WTC11 (cell line): ENCODE data around the gene NRG2. TPM values are rescaled to one million over a fixed set of nuclear protein-coding genes. Genes with fewer than 3 reads are reported as not detected.
A peak's percentile ranks its signal among the peaks of the same experiment; 100 is the strongest.

Experiments
- ATAC-seq: fragments of 200-7000 bp; cut with Tn5 transposase; 2 replicates; pipeline ENCODE4 v1.10.0; 2021; ENCODE audit warnings: mild to moderate bottlenecking, moderate library complexity
- CTCF ChIA-PET: fragments of 300-600 bp; sonication (Branson Sonifier 250); formaldehyde crosslinking; loops from one replicate; lab custom pipeline; 2021; ENCODE audit warnings: antibody characterized with exemption; lab: Charles Lee
- POLR2A ChIA-PET: fragments of 350-600 bp; sonication (Branson Sonifier 250); formaldehyde crosslinking; loops from one replicate; lab custom pipeline; 2021; ENCODE audit warnings: antibody characterized with exemption; lab: Charles Lee
- DNase-seq: peaks from one replicate; pipeline ENCODE4 v3.0.0; 2021; ENCODE audit warnings: low spot score
- H3K27ac Mint-ChIP-seq: 2 replicates; pipeline ENCODE4 v1.8.0; 2021; ENCODE audit warnings: mixed read lengths
- H3K27me3 Mint-ChIP-seq: 2 replicates; pipeline ENCODE4 v1.8.0; 2021; ENCODE audit warnings: low read depth, mild to moderate bottlenecking, moderate library complexity, mixed read lengths
- H3K36me3 Mint-ChIP-seq: 2 replicates; pipeline ENCODE4 v1.8.0; 2021; ENCODE audit warnings: mixed read lengths
- H3K4me1 Mint-ChIP-seq: 2 replicates; pipeline ENCODE4 v1.8.0; 2022; ENCODE audit warnings: mixed read lengths
- H3K4me3 Mint-ChIP-seq: 2 replicates; pipeline ENCODE4 v1.8.0; 2021; ENCODE audit warnings: mild to moderate bottlenecking, moderate library complexity, mixed read lengths
- H3K9me3 Mint-ChIP-seq: 2 replicates; pipeline ENCODE4 v1.8.0; 2021; ENCODE audit warnings: mixed read lengths
- ATF1 ChIP-seq: sonication (generic); formaldehyde crosslinking; IDR thresholded peaks from 2 replicates; pipeline ENCODE4 v1.8.1; 2023; ENCODE audit warnings: mild to moderate bottlenecking, moderate library complexity, missing genetic modification reagents
- CBFB ChIP-seq: sonication (generic); formaldehyde crosslinking; IDR thresholded peaks from 2 replicates; pipeline ENCODE4 v1.8.1; 2022; ENCODE audit warnings: mild to moderate bottlenecking, low read depth, missing genetic modification reagents
- CDX4 ChIP-seq: fragments of 250-450 bp; sonication (Bioruptor Pico); IDR thresholded peaks from 2 replicates; pipeline ENCODE4 v1.9.0; 2021; ENCODE audit warnings: moderate library complexity, mild to moderate bottlenecking, inconsistent platforms, borderline replicate concordance
- CTCF ChIP-seq: fragments of 200-600 bp; IDR thresholded peaks from 2 replicates; pipeline ENCODE4 v1.8.0; 2022; ENCODE audit warnings: antibody characterized with exemption
- HMGXB4 ChIP-seq: sonication (generic); formaldehyde crosslinking; IDR thresholded peaks from 2 replicates; pipeline ENCODE4 v1.8.1; 2023; ENCODE audit warnings: mild to moderate bottlenecking, moderate library complexity, missing genetic modification reagents
- MXD4 ChIP-seq: fragments of 250-450 bp; sonication (Bioruptor Pico); IDR thresholded peaks from 2 replicates; pipeline ENCODE4 v1.8.0; 2021; ENCODE audit warnings: mild to moderate bottlenecking, moderate library complexity, borderline replicate concordance
- NFE2L1 ChIP-seq: sonication (generic); formaldehyde crosslinking; IDR thresholded peaks from 2 replicates; pipeline ENCODE4 v1.8.1; 2023; ENCODE audit warnings: missing genetic modification reagents
- ZBTB43 ChIP-seq: sonication (generic); formaldehyde crosslinking; IDR thresholded peaks from 2 replicates; pipeline ENCODE4 v1.8.1; 2023; ENCODE audit warnings: mild to moderate bottlenecking, missing genetic modification reagents
- ZMAT4 ChIP-seq: fragments of 250-450 bp; sonication (Bioruptor Pico); IDR thresholded peaks from 2 replicates; pipeline ENCODE4 v1.9.0; 2021; ENCODE audit warnings: mild to moderate bottlenecking
- ZNF263 ChIP-seq: sonication (generic); formaldehyde crosslinking; IDR thresholded peaks from 2 replicates; pipeline ENCODE4 v1.8.1; 2022; ENCODE audit warnings: low read depth, mild to moderate bottlenecking, moderate library complexity, missing genetic modification reagents
- ZNF423 ChIP-seq: fragments of 250-450 bp; sonication (Bioruptor Pico); IDR thresholded peaks from 2 replicates; pipeline ENCODE4 v2.1.2; 2022; ENCODE audit warnings: mild to moderate bottlenecking, moderate library complexity
- ZNF532 ChIP-seq: fragments of 250-450 bp; sonication (Bioruptor Pico); IDR thresholded peaks from 2 replicates; pipeline ENCODE4 v1.9.0; 2021; ENCODE audit warnings: mild to moderate bottlenecking, borderline replicate concordance
- total RNA-seq: library from RNA; stranded (reverse); gene quantifications from 3 replicates; pipeline ENCODE4 v1.2.3, GENCODE V29; 2021

The NRG2 gene
- total RNA-seq, 1 experiment from 2014 or later: 0.44 TPM

- TF ChIP-seq CTCF (no peak), CDX4 (CRISPR knock-in tag) (no peak), MXD4 (no peak), HMGXB4 (CRISPR knock-in tag) (no peak), CBFB (CRISPR knock-in tag) (no peak), ZNF263 (CRISPR knock-in tag) (no peak)
Measured at GRCh38 chr5:139956342-139956741, 86.8 kb downstream of the NRG2 start (continued).

GRCh38 chr5:139955616-139956273 lies 87.4 kb downstream of the NRG2 start:
- CTCF ChIA-PET: interaction anchor here (0.9 to 5.6 kb wide), 7 partner anchors 9 to 250 kb away, joined by 3 to 95 read pairs (median 6); no protein-coding TSS in a partner anchor
- Mint-ChIP-seq H3K4me3 (no peak overlapping the region), H3K27ac (no peak overlapping the region), H3K9me3 (peaks cover 3% of the 10 kb centered on the region; the same call in 1 of the 2 replicates), H3K27me3 (no peaks in the 10 kb centered on the region), H3K4me1 (peaks cover 33% of the 10 kb centered on the region), H3K36me3 (no peaks in the 10 kb centered on the region)
- no peak for DNase-seq
- POLR2A ChIA-PET: no interaction called here
- peak; percentile 80 for ATAC-seq
- TF ChIP-seq ZNF532 (CRISPR knock-in tag) (no peak), ATF1 (CRISPR knock-in tag) (no peak), NFE2L1 (no peak), ZBTB43 (no peak), ZNF423 (CRISPR knock-in tag) (0 out of 2 replicates have a peak, but pooled peaks have one; percentile 19), ZMAT4 (CRISPR knock-in tag) (no peak)
